RWPE2 (cell line): ENCODE data around the gene TTC32.
A peak's percentile ranks its signal among the peaks of the same experiment; 100 is the strongest.

Source experiments
- ATAC-seq: fragments of 200-7000 bp; cut with Tn5 transposase; 3 replicates; pipeline ENCODE4 v1.9.1; 2021; ENCODE audit warnings: low read depth
- DNase-seq: peaks from one replicate; pipeline ENCODE4 v3.0.0-alpha.2; 2020; ENCODE audit warnings: low spot score
- H3K27ac ChIP-seq: fragments of 450-650 bp; 2 replicates; pipeline ENCODE4 v1.5.1; 2017; ENCODE audit warnings: mild to moderate bottlenecking; ENCODE audit not compliant: poor library complexity, severe bottlenecking
- H3K27me3 ChIP-seq: fragments of 250-450 bp; sonication (Bioruptor Pico); 2 replicates; pipeline ENCODE4 v1.5.1; 2021; ENCODE audit warnings: mild to moderate bottlenecking, moderate library complexity; ENCODE audit not compliant: insufficient read depth, poor library complexity, severe bottlenecking
- H3K36me3 ChIP-seq: fragments of 250-450 bp; sonication (Bioruptor Pico); 2 replicates; pipeline ENCODE4 v1.5.1; 2020; ENCODE audit warnings: low read depth, mild to moderate bottlenecking, moderate library complexity
- H3K4me1 ChIP-seq: fragments of 250-450 bp; sonication (Bioruptor Pico); 2 replicates; pipeline ENCODE4 v1.5.1; 2021; ENCODE audit warnings: mild to moderate bottlenecking, moderate library complexity; ENCODE audit not compliant: insufficient read depth, poor library complexity, severe bottlenecking
- H3K4me3 ChIP-seq: fragments of 250-450 bp; sonication (Bioruptor Pico); 2 replicates; pipeline ENCODE4 v1.5.1; 2021; ENCODE audit warnings: mild to moderate bottlenecking, moderate library complexity; ENCODE audit not compliant: severe bottlenecking
- H3K9me3 ChIP-seq: fragments of 250-450 bp; sonication (Bioruptor Pico); 2 replicates; pipeline ENCODE4 v1.5.1; 2021; ENCODE audit warnings: mild to moderate bottlenecking, moderate library complexity; ENCODE audit not compliant: severe bottlenecking
- TF ChIP-seq, protein P1 (sequence below): fragments of 450-650 bp; IDR thresholded peaks from one replicate; pipeline ENCODE4 v1.5.1; 2017; ENCODE audit warnings: mild to moderate bottlenecking, moderate library complexity; ENCODE audit not compliant: poor library complexity, severe bottlenecking

Gene TTC32

DNA sequence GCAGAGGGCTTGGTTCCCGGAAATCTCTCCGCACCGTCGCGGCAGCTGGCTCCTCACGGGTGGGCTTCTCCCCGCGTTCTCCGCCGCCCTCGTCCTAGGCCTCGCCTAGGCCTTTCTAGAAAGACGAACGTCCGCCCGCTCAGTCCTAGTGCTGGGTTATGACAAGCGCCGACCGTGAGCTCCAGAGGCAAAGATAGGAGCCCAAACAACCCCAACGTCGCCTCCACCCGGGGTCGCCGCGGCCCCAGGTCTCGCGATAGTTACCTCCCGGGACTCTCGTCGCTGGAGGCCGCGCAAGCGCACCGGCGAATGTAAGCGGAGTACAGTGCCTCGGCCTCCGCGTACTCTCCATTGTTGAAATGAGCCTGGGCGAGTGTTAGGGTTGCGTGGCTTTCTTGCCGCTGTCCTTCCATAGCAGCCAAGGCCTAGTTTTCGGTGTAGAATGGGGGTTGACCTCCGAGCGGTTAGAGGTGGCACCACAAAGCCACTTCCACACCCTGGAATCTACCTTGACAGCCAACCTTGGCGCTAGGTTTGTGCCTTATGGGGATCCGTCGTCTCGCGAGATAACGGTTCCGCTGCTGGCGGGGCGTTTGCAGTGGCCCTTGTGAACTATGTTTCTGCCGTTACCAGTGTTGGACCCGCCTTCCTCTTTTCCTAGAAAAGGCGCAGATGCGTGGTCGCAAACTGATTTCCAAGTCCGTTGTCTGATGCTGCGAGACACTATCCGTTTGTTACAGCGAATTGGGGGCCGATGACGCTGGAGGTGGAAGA is at the start of gene TTC32:
TTC32 (minus strand) TSS at position 542 of the 774 bp plus-strand sequence; CDS start at position 413, 129 bp downstream.
- H3K27me3 ChIP-seq = no peaks in the 10 kb centered on the region
- H3K36me3 ChIP-seq = peaks cover 8% of the 10 kb centered on the region
- H3K9me3 ChIP-seq = no peaks in the 10 kb centered on the region
- ATAC-seq (peak; percentile 85), DNase-seq (peak; percentile 89)
- H3K4me1 ChIP-seq = peaks cover 30% of the 10 kb centered on the region
- peak within 1 kb of the TSS; percentile 77 for H3K27ac ChIP-seq
- TF ChIP-seq, protein P1, sequence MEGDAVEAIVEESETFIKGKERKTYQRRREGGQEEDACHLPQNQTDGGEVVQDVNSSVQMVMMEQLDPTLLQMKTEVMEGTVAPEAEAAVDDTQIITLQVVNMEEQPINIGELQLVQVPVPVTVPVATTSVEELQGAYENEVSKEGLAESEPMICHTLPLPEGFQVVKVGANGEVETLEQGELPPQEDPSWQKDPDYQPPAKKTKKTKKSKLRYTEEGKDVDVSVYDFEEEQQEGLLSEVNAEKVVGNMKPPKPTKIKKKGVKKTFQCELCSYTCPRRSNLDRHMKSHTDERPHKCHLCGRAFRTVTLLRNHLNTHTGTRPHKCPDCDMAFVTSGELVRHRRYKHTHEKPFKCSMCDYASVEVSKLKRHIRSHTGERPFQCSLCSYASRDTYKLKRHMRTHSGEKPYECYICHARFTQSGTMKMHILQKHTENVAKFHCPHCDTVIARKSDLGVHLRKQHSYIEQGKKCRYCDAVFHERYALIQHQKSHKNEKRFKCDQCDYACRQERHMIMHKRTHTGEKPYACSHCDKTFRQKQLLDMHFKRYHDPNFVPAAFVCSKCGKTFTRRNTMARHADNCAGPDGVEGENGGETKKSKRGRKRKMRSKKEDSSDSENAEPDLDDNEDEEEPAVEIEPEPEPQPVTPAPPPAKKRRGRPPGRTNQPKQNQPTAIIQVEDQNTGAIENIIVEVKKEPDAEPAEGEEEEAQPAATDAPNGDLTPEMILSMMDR = no peak
- peak within 1 kb of the TSS; percentile 52 for H3K4me3 ChIP-seq

DNA sequence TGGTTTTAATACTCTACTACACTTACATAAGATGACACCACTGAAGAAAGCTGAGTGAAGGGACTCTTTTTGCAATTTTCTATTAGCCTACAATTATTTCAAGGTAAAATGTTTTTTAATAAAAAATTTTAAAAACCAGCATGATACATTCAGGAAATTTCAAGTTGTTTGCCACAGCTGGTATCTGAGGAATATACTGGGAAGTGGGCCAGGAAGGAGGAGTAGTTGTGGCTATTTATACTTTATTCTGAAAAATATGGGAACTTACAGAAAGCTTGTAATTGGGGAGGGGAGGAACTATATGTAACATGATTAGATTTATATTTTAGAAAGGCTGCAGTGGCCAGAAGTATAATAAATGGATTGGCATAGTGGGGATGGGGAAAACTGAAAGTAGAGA is 47.3 kb upstream of the TTC32 start:
- no peaks in the 10 kb centered on the region for H3K4me1 ChIP-seq
- ATAC-seq (no peak), DNase-seq (no peak)
- no peaks in the 10 kb centered on the region for H3K9me3 ChIP-seq
- no peak overlapping the region for H3K4me3 ChIP-seq
- peaks cover 51% of the 10 kb centered on the region for H3K36me3 ChIP-seq
- TF ChIP-seq, protein P1 = no peak
- no peaks in the 10 kb centered on the region for H3K27me3 ChIP-seq
- no peak overlapping the region for H3K27ac ChIP-seq

DNA sequence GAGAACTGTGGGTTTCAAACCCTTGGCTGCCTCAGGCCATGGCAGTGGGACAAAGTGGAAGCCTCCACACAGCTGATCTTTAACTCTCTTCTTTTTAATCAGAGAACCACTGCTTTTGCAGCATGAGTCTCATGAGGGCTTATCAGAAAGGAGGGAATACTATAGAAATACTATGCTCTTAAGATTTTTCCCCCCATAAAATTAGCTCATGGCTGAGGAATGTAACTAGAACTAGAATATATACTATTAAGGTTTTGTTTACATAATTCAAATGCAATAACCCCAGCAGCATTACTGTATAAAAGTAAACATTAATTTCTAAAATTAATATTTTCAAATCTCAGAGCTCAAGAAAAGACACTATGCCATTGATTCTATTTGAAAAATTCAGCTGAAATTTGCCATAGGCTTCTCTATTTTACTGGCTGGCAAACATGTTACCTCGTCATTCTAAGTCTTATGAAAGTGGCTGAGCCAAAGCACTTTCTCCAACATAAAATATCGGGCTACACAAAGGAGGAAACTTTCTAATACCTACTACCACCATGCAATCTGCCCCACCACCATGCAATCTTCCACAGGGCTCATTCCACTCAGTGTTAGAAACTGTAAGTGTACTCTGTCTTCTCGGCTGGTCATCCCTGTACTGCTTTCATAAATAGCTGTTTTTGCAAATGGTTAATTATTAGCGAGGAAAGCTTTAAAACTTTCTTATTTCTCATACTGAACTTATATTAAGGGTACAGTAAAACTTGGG is 45.6 kb upstream of the TTC32 start:
- Histone ChIP-seq H3K27ac (no peak overlapping the region), H3K9me3 (no peaks in the 10 kb centered on the region), H3K4me3 (no peak overlapping the region), H3K36me3 (peaks cover 49% of the 10 kb centered on the region), H3K4me1 (no peaks in the 10 kb centered on the region), H3K27me3 (no peaks in the 10 kb centered on the region)
- TF ChIP-seq, protein P1 = no peak
- DNase-seq (no peak), ATAC-seq (no peak)

GRCh38 chr2:19944205-19944845 is 42.5 kb upstream of the TTC32 start:
- no peak overlapping the region for H3K4me3 ChIP-seq
- no peak for ATAC-seq
- DNase-seq = no peak
- TF ChIP-seq, protein P1 = no peak
- no peak overlapping the region for H3K27ac ChIP-seq
- no peaks in the 10 kb centered on the region for H3K9me3 ChIP-seq
- no peaks in the 10 kb centered on the region for H3K4me1 ChIP-seq
- H3K27me3 ChIP-seq = no peaks in the 10 kb centered on the region
- peaks cover 38% of the 10 kb centered on the region for H3K36me3 ChIP-seq
